SK-N-SH (cell line): ENCODE results near the gene BTBD2.

Source experiments
- CTCF ChIP-seq: fragments of 200-600 bp; sonication (generic); IDR thresholded peaks from 2 replicates; pipeline ENCODE4 v1.6.1; 2017; ENCODE audit warnings: antibody characterized with exemption, mild to moderate bottlenecking, moderate library complexity
- FOSL2 ChIP-seq: IDR thresholded peaks from 2 replicates; pipeline ENCODE4 v1.4.0; 2012; ENCODE audit warnings: low read depth, mild to moderate bottlenecking, moderate library complexity, borderline replicate concordance
- FOXJ3 ChIP-seq: sonication (generic); formaldehyde crosslinking; IDR thresholded peaks from 2 replicates; pipeline ENCODE4 v1.5.1; 2020; ENCODE audit warnings: mild to moderate bottlenecking, missing genetic modification reagents
- MAX ChIP-seq: IDR thresholded peaks from 2 replicates; pipeline ENCODE4 v1.4.0; 2012; ENCODE audit warnings: low read depth
- REST ChIP-seq: IDR thresholded peaks from 2 replicates; pipeline ENCODE4 v1.6.1; 2012; ENCODE audit warnings: mild to moderate bottlenecking, low read depth, low read length, moderate library complexity
- SIN3A ChIP-seq: IDR thresholded peaks from 2 replicates; pipeline ENCODE4 v1.6.1; 2012; ENCODE audit warnings: low read depth, mild to moderate bottlenecking, low read length, moderate library complexity, borderline replicate concordance
- USF2 ChIP-seq: fragments of 150-350 bp; IDR thresholded peaks from 2 replicates; pipeline ENCODE4 v1.6.1; 2017; ENCODE audit warnings: antibody characterized with exemption, low read length, low read depth, borderline replicate concordance

GRCh38 chr19:2039089-2039958 is 23.8 kb upstream of the BTBD2 start:
- TF ChIP-seq USF2 = no peak
- TF ChIP-seq MAX = no peak
- no peak for TF ChIP-seq CTCF
- no peak for TF ChIP-seq REST
- TF ChIP-seq FOXJ3 = no peak
- TF ChIP-seq FOSL2 = no peak
- no peak for TF ChIP-seq SIN3A
